Caco-2 (cell line): ENCODE results near the gene FHDC1. TPM values are rescaled to one million over a fixed set of nuclear protein-coding genes. Genes with fewer than 3 reads are reported as not detected.

Source experiments
- BruUV-seq: library from RNA; stranded (reverse); fragments of 400-500 nt; replicated peaks from 2 replicates; lab custom pipeline; 2021; lab: Mats Ljungman, UMichigan
- CTCF ChIA-PET: fragments of 300-600 bp; sonication (Branson Sonifier 250); formaldehyde crosslinking; loops from one replicate; lab custom pipeline; 2022; ENCODE audit warnings: antibody characterized with exemption; lab: Charles Lee
- POLR2A ChIA-PET: fragments of 300-600 bp; sonication (Branson Sonifier 250); formaldehyde crosslinking; loops from one replicate; lab custom pipeline; 2022; ENCODE audit warnings: antibody characterized with exemption; lab: Charles Lee
- DNase-seq, 2 experiments: peaks; one replicate each; pipeline versions ENCODE4 v3.0.0 to v3.0.0-alpha.2; 2020 to 2022
- H3K27me3 ChIP-seq: replicated peaks from 2 replicates; pipeline ENCODE4 v1.6.0; 2011; ENCODE audit warnings: low read length; ENCODE audit not compliant: control insufficient read depth, insufficient read depth
- H3K36me3 ChIP-seq: 2 replicates; pipeline ENCODE4 v1.5.1; 2011; ENCODE audit warnings: low read length; ENCODE audit not compliant: control insufficient read depth, insufficient read depth
- H3K4me1 ChIP-seq: fragments of 250-450 bp; sonication (Bioruptor Pico); 2 replicates; pipeline ENCODE4 v1.5.1; 2020; ENCODE audit warnings: mild to moderate bottlenecking
- H3K4me3 ChIP-seq: 2 replicates; pipeline ENCODE4 v1.5.1; 2011; ENCODE audit warnings: low read depth, mild to moderate bottlenecking, control low read depth, low read length
- H3K9me3 ChIP-seq: fragments of 250-450 bp; sonication (Bioruptor Pico); 2 replicates; pipeline ENCODE4 v1.5.1; 2020; ENCODE audit warnings: mild to moderate bottlenecking, moderate library complexity
- H3K27ac Mint-ChIP-seq: one replicate; pipeline ENCODE4 v1.8.0; 2022; ENCODE audit warnings: mixed read lengths; ENCODE audit not compliant: unreplicated experiment
- H3K27me3 Mint-ChIP-seq: one replicate; pipeline ENCODE4 v1.8.0; 2022; ENCODE audit warnings: mixed read lengths; ENCODE audit not compliant: insufficient read depth, unreplicated experiment
- H3K36me3 Mint-ChIP-seq: one replicate; pipeline ENCODE4 v1.8.0; 2022; ENCODE audit warnings: mild to moderate bottlenecking, mixed read lengths; ENCODE audit not compliant: insufficient read depth, unreplicated experiment
- H3K4me1 Mint-ChIP-seq: one replicate; pipeline ENCODE4 v1.8.0; 2022; ENCODE audit warnings: low read depth, mixed read lengths; ENCODE audit not compliant: unreplicated experiment
- H3K4me3 Mint-ChIP-seq: one replicate; pipeline ENCODE4 v1.8.0; 2022; ENCODE audit warnings: mild to moderate bottlenecking, moderate library complexity, mixed read lengths; ENCODE audit not compliant: unreplicated experiment
- H3K9me3 Mint-ChIP-seq: one replicate; pipeline ENCODE4 v1.8.0; 2022; ENCODE audit warnings: mixed read lengths; ENCODE audit not compliant: unreplicated experiment
- intact Hi-C: fragments of 100-400 bp; cut with micrococcal nuclease; formaldehyde crosslinking; loops from one replicate; pipeline ENCODE4 v1.10.0; 2022; ENCODE audit not compliant: unreplicated experiment
- total RNA-seq: library from RNA; stranded (reverse); gene quantifications from 2 replicates; pipeline ENCODE4 v1.2.3, GENCODE V29; 2022
- TF ChIP-seq, protein P1 (sequence below), 2 experiments: fragments of 200-600 bp in 1 of 2; IDR thresholded peaks; 1 replicate in 1 of 2; 2 replicates in 1 of 2; pipeline versions ENCODE4 v1.5.1 to v1.8.0; 2011 to 2022; ENCODE audit warnings: antibody characterized with exemption in 1 of 2, control low read depth in 1 of 2, inconsistent platforms in 1 of 2, low read depth in 1 of 2, low read length in 1 of 2, mild to moderate bottlenecking in 1 of 2, moderate library complexity in 1 of 2; ENCODE audit not compliant: insufficient read depth in 1 of 2, severe bottlenecking in 1 of 2, unreplicated experiment in 1 of 2

The FHDC1 gene
- total RNA-seq, 1 experiment from 2014 or later, result 1.4 TPM

DNA sequence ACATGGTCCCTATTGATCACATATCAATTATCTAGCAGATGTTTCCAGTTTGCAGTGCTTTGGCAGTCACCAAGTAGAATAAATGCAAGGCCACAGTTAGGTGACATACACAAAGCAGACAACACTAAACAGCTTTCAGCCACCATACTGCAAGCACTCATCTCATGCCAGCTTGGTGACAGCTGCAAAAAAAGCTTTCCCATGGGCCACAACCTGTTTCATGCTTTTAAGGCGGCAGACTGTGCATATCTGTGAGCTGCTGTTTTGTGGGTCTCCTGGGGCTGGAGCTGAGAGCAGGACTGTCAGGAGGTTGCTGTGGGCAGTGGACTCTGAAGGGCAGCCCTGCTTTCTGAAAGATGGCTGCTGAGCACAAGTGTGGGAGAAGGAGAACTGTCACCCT is 82.6 kb downstream of the FHDC1 start:
- Mint-ChIP-seq H3K36me3 (no peaks in the 10 kb centered on the region), H3K4me1 (no peaks in the 10 kb centered on the region), H3K27ac (no peak overlapping the region), H3K9me3 (no peaks in the 10 kb centered on the region), H3K27me3 (no peaks in the 10 kb centered on the region), H3K4me3 (no peak overlapping the region)
- TF ChIP-seq, protein P1, sequence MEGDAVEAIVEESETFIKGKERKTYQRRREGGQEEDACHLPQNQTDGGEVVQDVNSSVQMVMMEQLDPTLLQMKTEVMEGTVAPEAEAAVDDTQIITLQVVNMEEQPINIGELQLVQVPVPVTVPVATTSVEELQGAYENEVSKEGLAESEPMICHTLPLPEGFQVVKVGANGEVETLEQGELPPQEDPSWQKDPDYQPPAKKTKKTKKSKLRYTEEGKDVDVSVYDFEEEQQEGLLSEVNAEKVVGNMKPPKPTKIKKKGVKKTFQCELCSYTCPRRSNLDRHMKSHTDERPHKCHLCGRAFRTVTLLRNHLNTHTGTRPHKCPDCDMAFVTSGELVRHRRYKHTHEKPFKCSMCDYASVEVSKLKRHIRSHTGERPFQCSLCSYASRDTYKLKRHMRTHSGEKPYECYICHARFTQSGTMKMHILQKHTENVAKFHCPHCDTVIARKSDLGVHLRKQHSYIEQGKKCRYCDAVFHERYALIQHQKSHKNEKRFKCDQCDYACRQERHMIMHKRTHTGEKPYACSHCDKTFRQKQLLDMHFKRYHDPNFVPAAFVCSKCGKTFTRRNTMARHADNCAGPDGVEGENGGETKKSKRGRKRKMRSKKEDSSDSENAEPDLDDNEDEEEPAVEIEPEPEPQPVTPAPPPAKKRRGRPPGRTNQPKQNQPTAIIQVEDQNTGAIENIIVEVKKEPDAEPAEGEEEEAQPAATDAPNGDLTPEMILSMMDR (IDR thresholded peaks at IDR 0.05; ENCODE audit: insufficient read depth in 1 of 2, low read depth in 1 of 2, low read length in 1 of 2, severe bottlenecking in 1 of 2, unreplicated experiment in 1 of 2), result no peak
- no peak for DNase-seq
- H3K27me3 ChIP-seq, result no peaks in the 10 kb centered on the region
- no peaks in the 10 kb centered on the region for H3K9me3 ChIP-seq
- ChIA-PET POLR2A (no interaction called here), CTCF (no interaction called here)
- no peaks in the 10 kb centered on the region for H3K4me1 ChIP-seq
- H3K4me3 ChIP-seq, result no peak overlapping the region
- intact Hi-C loops, result no loop called here
- no peaks in the 10 kb centered on the region for H3K36me3 ChIP-seq
- BruUV-seq, result no TSS peak

DNA sequence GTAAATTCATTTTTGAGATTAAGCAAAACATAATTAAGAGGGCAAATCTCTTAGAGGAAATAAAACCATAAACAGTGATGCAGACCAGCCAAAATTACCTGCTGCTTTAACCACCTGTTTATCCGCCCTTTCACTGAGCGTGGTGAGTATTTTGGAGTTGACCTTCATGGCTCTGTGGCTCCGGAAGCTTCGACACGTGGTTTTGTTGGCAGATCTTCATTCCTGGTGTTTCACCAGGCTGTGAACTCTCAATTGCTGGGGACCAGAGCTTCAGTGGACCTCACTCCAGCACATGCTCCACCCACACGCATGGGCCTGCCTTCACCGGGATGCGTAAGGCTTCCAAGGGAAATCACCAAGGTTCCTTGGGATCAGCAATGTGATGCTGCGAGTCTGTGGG is 83.8 kb downstream of the FHDC1 start:
- no peak overlapping the region for H3K27ac Mint-ChIP-seq
- ChIA-PET POLR2A (no interaction called here), CTCF (interaction anchor here (0.6 kb wide), 1 partner anchor 1955 kb away, joined by 3 read pairs; no protein-coding TSS in a partner anchor)
- H3K36me3 Mint-ChIP-seq, result no peaks in the 10 kb centered on the region
- H3K4me1 Mint-ChIP-seq, result no peaks in the 10 kb centered on the region
- intact Hi-C loops, result no loop called here
- TF ChIP-seq, protein P1 (IDR thresholded peaks at IDR 0.05; ENCODE audit: insufficient read depth in 1 of 2, low read depth in 1 of 2, low read length in 1 of 2, severe bottlenecking in 1 of 2, unreplicated experiment in 1 of 2), result no peak
- DNase-seq, result no peak
- Histone ChIP-seq H3K9me3 (no peaks in the 10 kb centered on the region), H3K36me3 (no peaks in the 10 kb centered on the region), H3K4me3 (no peak overlapping the region), H3K27me3 (no peaks in the 10 kb centered on the region), H3K4me1 (no peaks in the 10 kb centered on the region)
- H3K9me3 Mint-ChIP-seq, result no peaks in the 10 kb centered on the region
- H3K27me3 Mint-ChIP-seq, result no peaks in the 10 kb centered on the region
- no peak overlapping the region for H3K4me3 Mint-ChIP-seq
- no TSS peak for BruUV-seq

DNA sequence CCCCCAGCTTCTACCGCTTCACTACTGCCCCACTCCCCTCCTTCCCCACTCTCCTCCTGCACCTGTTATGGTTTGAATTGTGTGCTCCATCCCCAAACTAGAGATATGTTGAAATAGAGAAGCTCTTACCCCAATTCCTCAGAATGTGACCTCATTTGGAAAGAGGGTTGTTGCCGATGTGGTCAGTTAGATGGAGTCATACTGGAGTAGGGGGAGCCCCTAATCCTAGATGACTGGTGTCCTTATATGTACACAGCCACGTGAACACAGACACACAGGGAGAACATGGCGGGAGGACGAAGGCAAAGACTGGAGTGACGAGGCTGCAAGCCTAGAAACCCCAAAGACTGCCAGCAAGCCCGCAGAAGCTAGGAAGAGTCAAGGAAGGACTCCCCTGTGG is 84.3 kb downstream of the FHDC1 start:
- no peaks in the 10 kb centered on the region for H3K4me1 Mint-ChIP-seq
- POLR2A ChIA-PET, result no interaction called here
- no peaks in the 10 kb centered on the region for H3K27me3 Mint-ChIP-seq

More for the DNA sequence above, 84.3 kb downstream of the FHDC1 start:
- intact Hi-C loops, result no loop called here
- no peak overlapping the region for H3K4me3 Mint-ChIP-seq
- Histone ChIP-seq H3K9me3 (no peaks in the 10 kb centered on the region), H3K36me3 (no peaks in the 10 kb centered on the region), H3K4me1 (no peaks in the 10 kb centered on the region), H3K4me3 (no peak overlapping the region), H3K27me3 (no peaks in the 10 kb centered on the region)
- CTCF ChIA-PET, result interaction anchor here (0.6 kb wide), 1 partner anchor 1956 kb away, joined by 3 read pairs; no protein-coding TSS in a partner anchor
- H3K27ac Mint-ChIP-seq, result no peak overlapping the region
- no peaks in the 10 kb centered on the region for H3K36me3 Mint-ChIP-seq
- no peak for DNase-seq
- no peaks in the 10 kb centered on the region for H3K9me3 Mint-ChIP-seq
- no TSS peak for BruUV-seq
- TF ChIP-seq, protein P1 (IDR thresholded peaks at IDR 0.05; ENCODE audit: insufficient read depth in 1 of 2, low read depth in 1 of 2, low read length in 1 of 2, severe bottlenecking in 1 of 2, unreplicated experiment in 1 of 2), result no peak
